Activated CD4-positive, alpha-beta memory T cell treated with anti-CD3 and anti-CD28 coated beads for 36 hours (primary cell): ENCODE results near the gene SFXN3. TPM values are rescaled to one million over a fixed set of nuclear protein-coding genes. Genes with fewer than 3 reads are reported as not detected.

ENCODE experiments used
- CTCF ChIA-PET: fragments of 350-600 bp; sonication (Branson Sonifier 250); formaldehyde crosslinking; loops from one replicate; lab custom pipeline; 2021; ENCODE audit warnings: antibody characterized with exemption, inconsistent platforms; lab: Charles Lee
- POLR2A ChIA-PET: fragments of 350-600 bp; sonication (Branson Sonifier 250); formaldehyde crosslinking; loops from one replicate; lab custom pipeline; 2021; ENCODE audit warnings: antibody characterized with exemption; lab: Charles Lee
- DNase-seq: peaks from one replicate; pipeline ENCODE4 v3.0.0-alpha.2; 2020
- H3K27ac Mint-ChIP-seq: one replicate; pipeline ENCODE4 v1.8.0; 2021; ENCODE audit warnings: mixed read lengths
- H3K27me3 Mint-ChIP-seq: one replicate; pipeline ENCODE4 v1.8.0; 2021; ENCODE audit warnings: mixed read lengths
- H3K36me3 Mint-ChIP-seq: one replicate; pipeline ENCODE4 v1.8.0; 2021; ENCODE audit warnings: mixed read lengths
- H3K4me1 Mint-ChIP-seq: one replicate; pipeline ENCODE4 v1.8.0; 2021; ENCODE audit warnings: low read depth, mixed read lengths
- H3K4me3 Mint-ChIP-seq: one replicate; pipeline ENCODE4 v1.8.0; 2021; ENCODE audit warnings: mild to moderate bottlenecking, mixed read lengths
- H3K9me3 Mint-ChIP-seq: one replicate; pipeline ENCODE4 v1.8.0; 2021; ENCODE audit warnings: mixed read lengths
- intact Hi-C: fragments of 100-400 bp; cut with micrococcal nuclease; formaldehyde crosslinking; loops from one replicate; pipeline ENCODE4 v1.15.1; 2023
- total RNA-seq, 2 experiments: library from RNA; stranded (reverse); gene quantifications; one replicate each; pipeline ENCODE4 v1.2.3, GENCODE V29; 2021

Gene SFXN3, protein sequence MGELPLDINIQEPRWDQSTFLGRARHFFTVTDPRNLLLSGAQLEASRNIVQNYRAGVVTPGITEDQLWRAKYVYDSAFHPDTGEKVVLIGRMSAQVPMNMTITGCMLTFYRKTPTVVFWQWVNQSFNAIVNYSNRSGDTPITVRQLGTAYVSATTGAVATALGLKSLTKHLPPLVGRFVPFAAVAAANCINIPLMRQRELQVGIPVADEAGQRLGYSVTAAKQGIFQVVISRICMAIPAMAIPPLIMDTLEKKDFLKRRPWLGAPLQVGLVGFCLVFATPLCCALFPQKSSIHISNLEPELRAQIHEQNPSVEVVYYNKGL
- 10 to 100 TPM; 40.4 to 41.9 TPM for total RNA-seq

DNA sequence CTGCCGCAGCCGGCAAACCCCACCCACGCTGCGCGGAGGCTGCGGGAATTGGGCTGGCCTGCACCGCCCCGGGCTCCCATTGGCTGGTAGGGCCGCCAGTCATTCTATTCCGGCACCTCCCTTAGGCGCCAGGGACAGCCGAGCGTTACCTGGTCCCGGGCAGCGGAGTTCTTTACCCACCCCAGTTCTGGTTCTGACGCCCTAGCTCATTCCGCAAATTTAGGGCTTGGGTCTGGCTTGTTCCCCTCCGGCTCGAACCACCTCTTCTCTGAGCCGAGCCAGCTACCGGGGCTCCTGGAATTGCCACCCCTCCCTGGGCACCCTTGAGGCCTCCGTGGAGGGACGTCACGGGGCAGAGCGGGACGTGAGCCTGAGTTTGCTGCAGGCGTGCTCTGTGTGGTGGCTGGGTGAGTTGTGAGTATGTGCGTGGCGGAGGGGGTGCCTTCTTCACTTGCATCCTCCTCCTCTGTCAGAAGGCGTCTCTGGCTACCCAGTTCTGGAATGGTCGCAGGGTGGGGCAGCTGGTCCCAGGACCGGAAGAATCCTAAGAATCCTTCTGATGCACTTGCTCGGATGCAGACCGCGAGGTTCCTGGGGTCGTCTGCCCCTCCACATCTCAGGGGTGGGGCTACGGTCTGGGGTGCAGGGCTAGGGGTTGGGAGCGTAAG is at the start of gene SFXN3, which contains the start of gene PDZD7:
SFXN3 (plus strand) TSS at position 107 of the 668 bp plus-strand sequence. CDS start 3,461 bp downstream, outside the sequence.
PDZD7 (minus strand) TSS at position 2 of the 668 bp plus-strand sequence. CDS start 910 bp downstream, outside the sequence.
- peaks cover 17% of the 10 kb centered on the region for H3K4me1 Mint-ChIP-seq
- peak; percentile 98 for DNase-seq
- ChIA-PET POLR2A (interaction anchor here (0.9 to 3.0 kb wide), 9 partner anchors 11 to 45 kb away, joined by 3 to 14 read pairs (median 5); partner anchors contain the start of genes KAZALD1 and LZTS2), CTCF (interaction anchor here (0.6 to 28.4 kb wide), 16 partner anchors 11 to 752 kb away, joined by 3 to 559 read pairs (median 4); partner anchors contain the start of genes KAZALD1, LZTS2 and NPM3)
- peak within 1 kb of the TSS; percentile 79 for H3K4me3 Mint-ChIP-seq
- H3K9me3 Mint-ChIP-seq: no peaks in the 10 kb centered on the region
- H3K27me3 Mint-ChIP-seq: no peaks in the 10 kb centered on the region
- peak within 1 kb of the TSS; percentile 84 for H3K27ac Mint-ChIP-seq
- intact Hi-C loops: loop anchor here (2.0 to 5.0 kb wide), 2 partner anchors 18 to 119 kb away; partner anchors contain the start of gene SLF2
- H3K36me3 Mint-ChIP-seq: peaks cover 6% of the 10 kb centered on the region

DNA sequence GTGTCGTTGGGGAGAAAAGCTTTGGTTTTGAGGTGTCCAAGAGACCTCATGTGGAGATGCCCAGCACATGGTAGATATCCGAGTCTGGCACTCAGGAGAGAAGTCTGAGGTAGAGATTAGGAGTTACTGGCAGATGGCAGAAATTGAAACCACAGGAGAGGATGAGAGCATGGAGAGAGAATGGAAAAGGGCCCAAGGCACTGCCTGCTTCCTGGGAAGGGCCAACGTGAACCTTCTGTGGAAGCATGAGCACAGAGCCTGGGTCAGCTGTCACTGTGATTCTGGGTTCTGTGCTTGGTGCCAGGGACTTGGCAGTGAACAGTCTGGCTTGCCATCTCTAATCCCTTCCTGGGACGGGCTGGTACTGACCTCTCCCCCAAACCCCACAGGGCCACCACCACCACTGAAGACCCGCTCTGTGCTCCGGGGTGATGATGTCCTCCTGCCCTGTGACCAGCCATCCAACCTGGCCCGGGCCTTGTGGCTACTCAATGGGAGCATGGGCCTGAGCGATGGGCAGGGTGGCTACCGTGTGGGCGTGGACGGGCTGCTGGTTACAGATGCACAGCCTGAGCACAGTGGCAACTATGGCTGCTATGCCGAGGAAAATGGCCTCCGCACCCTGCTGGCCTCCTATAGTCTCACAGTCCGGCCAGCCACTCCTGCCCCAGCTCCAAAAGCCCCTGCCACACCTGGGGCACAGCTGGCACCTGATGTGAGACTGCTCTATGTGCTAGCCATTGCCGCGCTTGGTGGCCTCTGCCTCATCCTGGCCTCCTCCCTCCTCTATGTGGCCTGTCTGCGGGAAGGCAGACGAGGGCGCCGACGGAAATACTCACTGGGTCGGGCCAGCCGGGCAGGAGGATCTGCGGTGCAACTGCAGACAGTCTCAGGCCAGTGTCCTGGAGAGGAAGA is 47.9 kb upstream of the SFXN3 start:
- ChIA-PET POLR2A (no interaction called here), CTCF (interaction anchor here (2.0 kb wide), 1 partner anchor 15 kb away, joined by 4 read pairs; no protein-coding TSS in a partner anchor)
- Mint-ChIP-seq H3K4me3 (no peak overlapping the region), H3K4me1 (peaks cover 21% of the 10 kb centered on the region), H3K36me3 (peaks cover 15% of the 10 kb centered on the region), H3K27me3 (no peaks in the 10 kb centered on the region), H3K27ac (no peak overlapping the region), H3K9me3 (no peaks in the 10 kb centered on the region)
- intact Hi-C loops: no loop called here
- peak; percentile 5 for DNase-seq

DNA sequence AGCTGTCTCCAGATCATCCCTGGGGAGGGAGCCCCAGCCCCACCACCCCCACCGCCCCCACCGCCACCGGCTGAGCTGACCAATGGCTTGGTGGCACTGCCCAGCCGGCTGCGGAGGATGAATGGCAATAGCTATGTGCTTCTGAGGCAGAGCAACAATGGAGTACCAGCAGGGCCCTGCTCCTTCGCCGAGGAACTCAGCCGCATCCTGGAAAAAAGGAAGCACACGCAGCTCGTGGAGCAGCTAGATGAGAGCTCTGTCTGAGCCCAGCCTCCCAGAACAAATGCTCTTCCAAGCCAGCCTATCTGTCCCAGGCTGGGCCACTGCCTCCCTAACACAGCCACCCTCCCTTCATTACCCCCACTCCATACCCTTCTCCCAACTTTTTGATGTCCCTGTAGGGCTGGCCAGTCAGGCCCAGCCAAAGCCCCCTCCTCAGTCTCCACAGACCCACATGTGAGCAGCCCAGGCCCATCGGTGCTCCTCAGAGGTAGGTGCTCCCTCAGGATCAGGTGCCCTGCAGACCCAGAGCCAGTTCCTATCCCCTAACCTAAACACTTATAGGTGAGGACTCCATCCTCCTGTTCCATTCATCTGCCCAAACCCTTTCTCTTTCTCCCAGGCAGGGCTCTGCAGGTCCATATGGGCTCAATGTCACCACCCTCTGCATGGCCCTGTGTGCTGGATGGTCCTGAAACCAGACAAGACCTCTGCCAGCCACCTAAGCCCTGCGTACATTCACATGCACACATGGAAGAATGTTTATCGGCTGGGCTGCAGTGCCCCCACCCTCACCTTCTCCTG is 47.0 kb upstream of the SFXN3 start:
- ChIA-PET CTCF (interaction anchor here (2.0 kb wide), 1 partner anchor 14 kb away, joined by 4 read pairs; no protein-coding TSS in a partner anchor), POLR2A (no interaction called here)
- Mint-ChIP-seq H3K4me1 (peaks cover 26% of the 10 kb centered on the region), H3K4me3 (no peak overlapping the region), H3K27me3 (no peaks in the 10 kb centered on the region), H3K9me3 (no peaks in the 10 kb centered on the region), H3K36me3 (peaks cover 15% of the 10 kb centered on the region), H3K27ac (no peak overlapping the region)
- intact Hi-C loops: no loop called here
- DNase-seq: peak; percentile 3

DNA sequence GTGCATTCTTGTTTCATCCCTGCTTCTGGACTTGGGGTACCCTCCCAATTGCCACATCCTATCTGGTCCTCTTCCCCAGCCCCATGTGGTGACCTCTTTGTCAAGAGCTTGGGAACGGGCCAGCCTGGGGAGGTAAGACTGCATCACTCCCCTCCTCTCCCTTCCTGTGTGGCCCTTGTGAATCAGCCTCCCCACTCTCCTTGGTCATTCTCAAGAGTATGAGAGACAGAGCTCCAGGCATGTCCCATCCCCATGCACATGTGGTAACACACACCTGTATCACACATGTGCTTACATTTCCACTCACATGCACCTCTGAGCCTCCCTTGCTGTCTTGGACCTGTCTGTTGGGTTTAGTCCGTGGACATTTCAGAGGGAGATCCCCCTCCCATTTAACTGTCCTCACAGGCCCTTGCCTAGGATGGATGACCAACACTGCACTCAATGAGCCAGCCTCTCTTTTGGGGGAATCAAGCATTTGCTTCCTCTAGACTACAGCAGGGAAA is 46.3 kb upstream of the SFXN3 start:
- no peak for DNase-seq
- Mint-ChIP-seq H3K27me3 (no peaks in the 10 kb centered on the region), H3K36me3 (peaks cover 21% of the 10 kb centered on the region), H3K4me3 (no peak overlapping the region), H3K4me1 (peaks cover 33% of the 10 kb centered on the region), H3K9me3 (no peaks in the 10 kb centered on the region), H3K27ac (no peak overlapping the region)
- intact Hi-C loops: no loop called here
- ChIA-PET POLR2A (no interaction called here), CTCF (interaction anchor here (5.7 kb wide), 1 partner anchor 13 kb away, joined by 58 read pairs; the partner anchor contains the start of gene LZTS2)

DNA sequence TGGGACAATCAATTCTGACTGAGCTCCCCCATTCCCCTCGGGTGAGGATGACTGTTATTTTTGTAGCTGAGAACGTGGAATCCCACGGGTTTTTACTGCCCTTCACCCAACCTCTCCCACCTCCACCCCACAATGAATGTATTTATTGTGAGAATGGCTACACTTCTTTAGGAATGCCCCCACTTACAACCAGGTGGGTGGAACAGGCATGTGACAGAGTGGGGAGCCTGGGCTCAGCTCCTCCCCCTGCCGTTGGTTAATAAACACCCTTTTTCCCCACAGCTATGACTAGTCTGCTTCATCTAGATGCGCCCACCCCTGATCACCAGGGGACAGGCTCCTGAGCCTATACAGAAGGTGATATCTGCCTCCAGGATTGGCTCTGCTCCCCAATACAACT is 45.7 kb upstream of the SFXN3 start:
- ChIA-PET CTCF (interaction anchor here (1.3 to 5.7 kb wide), 2 partner anchors 13 to 56 kb away, joined by 3 to 58 read pairs; partner anchors contain the start of gene LZTS2), POLR2A (no interaction called here)
- intact Hi-C loops: no loop called here
- Mint-ChIP-seq H3K27ac (no peak overlapping the region), H3K36me3 (peaks cover 23% of the 10 kb centered on the region), H3K4me1 (peaks cover 35% of the 10 kb centered on the region), H3K9me3 (no peaks in the 10 kb centered on the region), H3K4me3 (no peak overlapping the region), H3K27me3 (no peaks in the 10 kb centered on the region)
- no peak for DNase-seq

DNA sequence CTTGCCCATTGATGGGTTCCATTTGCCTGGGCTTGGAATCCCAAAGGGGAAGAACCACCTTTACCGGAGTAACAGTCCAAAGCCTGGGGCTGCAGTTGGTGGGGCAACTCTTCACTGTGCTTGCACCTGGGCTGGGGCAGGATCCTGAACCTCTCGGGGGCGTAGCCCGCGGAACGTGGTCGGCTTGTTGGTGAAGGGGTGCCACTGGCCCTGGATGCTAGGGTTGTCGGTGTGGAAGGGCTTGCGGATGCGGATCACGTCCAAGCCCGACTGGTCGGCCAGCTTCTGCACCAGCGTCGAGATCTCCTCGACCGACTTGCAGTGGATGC is 44.4 kb upstream of the SFXN3 start:
- DNase-seq: no peak
- Mint-ChIP-seq H3K9me3 (no peaks in the 10 kb centered on the region), H3K4me3 (peak overlapping the region; percentile 92), H3K4me1 (peaks cover 46% of the 10 kb centered on the region), H3K27ac (no peak overlapping the region), H3K36me3 (peaks cover 33% of the 10 kb centered on the region), H3K27me3 (no peaks in the 10 kb centered on the region)
- intact Hi-C loops: no loop called here
- POLR2A ChIA-PET: interaction anchor here (1.0 kb wide), 1 partner anchor 45 kb away, joined by 3 read pairs; no protein-coding TSS in a partner anchor
- CTCF ChIA-PET: interaction anchor here (1.2 to 5.7 kb wide), 3 partner anchors 11 to 55 kb away, joined by 3 to 58 read pairs (median 3); partner anchors contain the start of gene LZTS2

DNA sequence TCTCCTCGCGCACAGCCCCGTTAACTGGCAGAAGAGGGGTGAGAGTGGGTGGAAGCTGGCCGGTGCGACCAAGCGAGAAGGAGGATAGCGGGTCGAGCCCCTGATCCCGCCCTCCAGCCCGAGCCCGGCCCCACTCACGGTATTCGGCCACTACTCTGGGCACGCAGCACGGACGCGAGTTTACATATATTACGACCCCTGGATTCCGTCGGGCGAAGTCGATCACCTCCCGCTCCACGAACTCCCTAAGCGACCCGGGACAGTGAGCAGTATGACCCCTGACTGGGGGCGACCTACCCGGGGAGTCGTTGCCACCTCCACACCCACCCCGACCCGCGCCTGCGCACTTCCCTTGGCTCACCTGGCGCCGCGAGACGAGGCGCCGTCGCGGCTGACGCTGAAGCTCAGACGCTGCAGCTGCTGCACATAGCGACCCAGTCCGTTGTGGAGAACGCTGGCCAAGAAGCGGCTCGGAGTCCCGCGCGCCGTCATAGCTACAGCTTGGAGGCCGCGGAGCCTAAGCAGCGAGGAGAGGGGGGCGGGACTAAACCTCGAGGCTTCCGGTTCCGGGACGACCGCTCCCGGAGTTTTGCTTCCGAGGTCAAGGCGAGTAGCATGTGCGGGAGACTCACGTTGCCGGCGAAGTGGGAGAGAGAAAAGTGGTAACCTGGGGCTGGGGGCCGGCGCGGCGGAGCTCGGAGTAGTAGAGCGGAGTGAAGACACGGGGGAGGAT is 43.9 kb upstream of the SFXN3 start, which contains the start of the genes MRPL43 and TWNK:
MRPL43 (minus strand) TSS at position 546 of the 733 bp plus-strand sequence; CDS start at position 492, 54 bp downstream.
TWNK (plus strand) TSS at position 592 of the 733 bp plus-strand sequence. CDS start 668 bp downstream, outside the sequence.
- Mint-ChIP-seq H3K36me3 (peaks cover 33% of the 10 kb centered on the region), H3K4me3 (peak within 1 kb of the TSS; percentile 92), H3K4me1 (peaks cover 46% of the 10 kb centered on the region), H3K27ac (peak within 1 kb of the TSS; percentile 76), H3K9me3 (no peaks in the 10 kb centered on the region), H3K27me3 (no peaks in the 10 kb centered on the region)
- POLR2A ChIA-PET: interaction anchor here (0.6 to 1.3 kb wide), 3 partner anchors 28 to 1014 kb away, joined by 3 read pairs; no protein-coding TSS in a partner anchor
- intact Hi-C loops: loop anchor here (1.0 kb wide), 1 partner anchor 10 kb away; no protein-coding TSS in a partner anchor
- peak; percentile 92 for DNase-seq
- CTCF ChIA-PET: interaction anchor here (1.2 to 5.7 kb wide), 4 partner anchors 11 to 32 kb away, joined by 3 to 58 read pairs (median 8); partner anchors contain the start of gene LZTS2

DNA sequence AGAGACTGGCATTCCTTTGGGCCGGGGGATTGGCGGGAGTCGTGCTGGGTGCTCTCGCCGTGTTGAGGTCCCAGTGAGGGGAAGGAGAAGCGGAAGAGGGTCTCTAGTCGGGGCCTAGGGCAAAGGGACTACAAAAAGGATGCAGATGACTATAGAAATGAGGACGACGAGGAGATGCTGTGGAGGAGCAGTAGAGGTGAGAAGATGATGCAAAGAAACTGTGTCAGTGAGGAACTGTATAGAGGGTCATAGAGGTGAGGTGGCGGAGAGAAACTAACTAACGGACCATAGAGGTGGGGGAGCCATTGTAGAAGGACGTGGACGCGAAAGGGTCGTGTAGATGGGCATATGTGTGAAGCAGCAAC is 43.4 kb upstream of the SFXN3 start:
- H3K27ac Mint-ChIP-seq: peak overlapping the region; percentile 76
- intact Hi-C loops: loop anchor here (1.0 kb wide), 1 partner anchor 10 kb away; no protein-coding TSS in a partner anchor
- ChIA-PET POLR2A (interaction anchor here (0.6 to 1.3 kb wide), 2 partner anchors 28 to 1014 kb away, joined by 3 read pairs; no protein-coding TSS in a partner anchor), CTCF (interaction anchor here (0.6 to 5.7 kb wide), 5 partner anchors 10 to 128 kb away, joined by 3 to 58 read pairs (median 7); partner anchors contain the start of gene LZTS2)
- no peak for DNase-seq
- peaks cover 46% of the 10 kb centered on the region for H3K4me1 Mint-ChIP-seq
- peak overlapping the region; percentile 92 for H3K4me3 Mint-ChIP-seq
- peaks cover 33% of the 10 kb centered on the region for H3K36me3 Mint-ChIP-seq
- H3K27me3 Mint-ChIP-seq: no peaks in the 10 kb centered on the region
- no peaks in the 10 kb centered on the region for H3K9me3 Mint-ChIP-seq

DNA sequence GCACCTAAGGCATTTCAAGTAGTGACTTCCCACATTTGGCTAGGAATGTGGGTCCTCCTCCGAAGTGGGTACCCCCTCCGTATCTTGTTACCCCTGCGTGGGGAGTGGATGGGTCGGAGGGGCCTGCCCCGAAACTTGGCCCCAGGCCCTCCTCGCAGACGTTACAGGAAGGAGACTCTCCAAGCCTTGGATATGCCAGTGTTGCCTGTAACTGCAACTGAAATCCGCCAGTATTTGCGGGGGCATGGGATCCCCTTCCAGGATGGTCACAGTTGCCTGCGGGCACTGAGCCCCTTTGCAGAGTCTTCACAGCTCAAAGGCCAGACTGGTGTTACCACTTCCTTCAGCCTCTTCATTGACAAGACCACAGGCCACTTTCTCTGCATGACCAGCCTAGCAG is 42.9 kb upstream of the SFXN3 start:
- H3K4me1 Mint-ChIP-seq: peaks cover 46% of the 10 kb centered on the region
- ChIA-PET POLR2A (interaction anchor here (0.6 to 1.3 kb wide), 3 partner anchors 10 to 1013 kb away, joined by 3 to 4 read pairs (median 3); no protein-coding TSS in a partner anchor), CTCF (interaction anchor here (0.6 to 5.7 kb wide), 7 partner anchors 10 to 127 kb away, joined by 3 to 58 read pairs (median 4); partner anchors contain the start of genes LZTS2 and SEMA4G)
- intact Hi-C loops: no loop called here
- H3K4me3 Mint-ChIP-seq: peak overlapping the region; percentile 92
- no peaks in the 10 kb centered on the region for H3K27me3 Mint-ChIP-seq
- peaks cover 32% of the 10 kb centered on the region for H3K36me3 Mint-ChIP-seq
- H3K27ac Mint-ChIP-seq: no peak overlapping the region
- DNase-seq: no peak
- no peaks in the 10 kb centered on the region for H3K9me3 Mint-ChIP-seq
